Stimulated activated CD8-positive, alpha-beta memory T cell treated with anti-CD3 and anti-CD28 coated beads, Interleukin-15, amount 100 ng/mL, for 4 hours (primary cell): ENCODE measurements around the gene CENPX.

Experiments
- DNase-seq, 2 donors: peaks; one replicate each; pipeline ENCODE4 v3.0.0-alpha.2; 2020; ENCODE audit warnings: low read depth in 2 of 2

CENPX gene

DNA sequence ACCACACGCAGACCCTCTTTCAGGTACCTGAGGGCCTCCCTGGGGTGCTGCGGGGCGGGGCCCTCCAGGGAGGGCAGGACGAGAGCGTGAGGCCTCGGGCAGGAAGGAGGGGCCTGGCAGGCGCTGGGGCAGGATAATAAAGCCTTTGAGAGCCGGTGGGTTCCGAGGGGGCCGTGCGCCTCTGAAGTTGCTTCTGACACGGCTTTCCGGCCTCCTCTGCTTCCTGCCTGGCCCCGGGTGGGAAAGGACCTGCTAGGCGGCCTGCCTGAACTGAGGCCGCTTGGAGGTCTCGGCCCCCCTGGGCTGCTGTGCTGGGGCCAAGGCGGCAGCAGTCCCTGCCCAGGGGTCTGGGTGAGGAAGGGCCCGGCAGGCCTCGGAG, 10.4 kb downstream of the CENPX start:
- no peak for DNase-seq

DNA sequence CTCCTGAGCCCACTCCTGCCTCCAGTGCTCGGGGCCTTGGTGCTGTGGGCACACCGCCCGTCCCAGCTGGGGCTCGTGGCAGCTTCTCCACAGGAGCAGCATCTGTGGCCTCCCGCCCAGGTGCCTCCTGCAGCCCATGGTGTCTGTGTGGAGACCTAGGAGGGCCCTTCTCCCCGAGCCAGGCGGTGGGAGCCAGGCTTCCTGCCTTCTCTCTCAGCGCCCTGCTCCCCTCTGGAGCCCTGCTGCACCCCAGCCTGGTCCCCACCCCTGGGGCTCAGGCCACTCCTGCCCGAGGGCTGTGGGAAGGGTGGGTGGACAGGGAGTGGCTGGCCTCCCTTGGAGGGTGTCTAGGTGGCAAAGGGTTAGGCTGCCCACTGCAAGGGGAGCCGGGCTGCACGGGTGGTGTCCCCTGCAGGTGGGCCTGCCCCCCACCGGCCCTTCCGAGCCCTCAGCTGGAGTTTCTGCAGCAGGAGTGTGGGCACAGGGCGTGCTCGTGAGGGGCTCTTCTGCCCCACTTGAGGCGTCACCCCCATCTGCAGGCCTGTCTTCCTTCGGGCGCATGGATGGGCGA, 11.0 kb downstream of the CENPX start:
- DNase-seq = no peak

DNA sequence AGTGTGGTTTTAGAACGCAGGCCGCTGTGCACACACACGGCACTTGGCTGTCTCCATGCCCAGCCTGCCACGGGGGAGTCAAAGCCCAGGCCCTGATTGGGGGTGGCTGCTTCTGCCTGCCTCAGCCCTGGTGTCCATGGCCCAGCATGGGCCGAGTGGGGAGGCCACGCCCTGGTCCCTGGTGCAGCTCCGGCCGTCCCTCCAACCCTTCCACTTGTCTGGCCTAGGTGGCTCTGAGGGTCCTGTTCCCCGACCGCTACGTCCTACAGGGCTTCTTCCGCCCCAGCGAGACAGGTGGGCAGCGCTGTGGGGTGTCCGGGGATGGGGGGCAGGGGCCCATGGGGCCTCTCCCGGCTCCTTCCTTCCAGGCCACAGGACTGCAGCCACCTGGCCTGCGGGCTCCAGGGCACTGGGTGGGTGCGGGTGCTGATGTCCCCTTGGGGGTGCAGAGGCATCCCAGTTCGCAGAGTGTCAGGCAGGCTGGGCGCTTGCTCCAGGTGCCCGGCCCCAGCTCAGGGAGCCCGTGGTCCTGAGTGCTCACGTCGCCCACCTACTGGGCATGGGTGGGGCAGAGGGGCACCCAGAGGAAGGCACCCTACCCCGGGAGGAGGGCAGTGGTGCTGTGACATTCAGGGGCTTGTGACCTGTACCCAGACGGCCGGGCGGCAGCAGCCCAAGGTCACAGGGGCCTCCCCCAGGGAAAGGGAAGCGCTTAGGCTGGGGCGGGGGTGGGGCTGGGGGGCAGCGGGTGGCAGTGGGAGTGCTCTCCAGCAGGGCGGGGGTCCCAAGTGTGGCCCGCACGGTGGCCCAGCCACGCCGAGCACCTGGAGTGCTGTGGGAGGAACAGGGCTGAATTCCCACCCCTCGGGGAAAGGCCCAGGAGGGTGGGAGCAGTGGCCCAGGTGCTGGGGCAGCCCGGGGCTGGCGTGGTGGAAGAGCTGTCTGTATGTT, 11.8 kb downstream of the CENPX start:
- DNase-seq = no peak

DNA sequence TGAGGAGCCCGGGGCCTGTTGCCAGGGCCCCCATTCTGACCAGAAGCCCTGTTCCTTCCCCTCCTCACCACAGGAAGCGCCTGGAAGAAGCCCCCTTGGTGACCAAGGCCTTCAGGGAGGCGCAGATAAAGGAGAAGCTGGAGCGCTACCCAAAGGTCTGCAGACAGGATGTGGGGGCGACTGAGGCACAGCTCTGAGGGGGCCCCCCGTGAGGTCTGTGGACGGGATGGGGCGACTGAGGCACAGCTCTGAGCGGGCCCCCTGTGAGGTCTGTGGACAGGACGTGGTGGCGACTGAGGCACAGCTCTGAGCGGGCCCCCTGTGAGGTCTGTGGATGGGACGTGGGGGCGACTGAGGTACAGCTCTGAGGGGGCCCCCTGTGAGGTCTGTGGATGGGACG, 13.3 kb downstream of the CENPX start:
- no peak for DNase-seq

DNA sequence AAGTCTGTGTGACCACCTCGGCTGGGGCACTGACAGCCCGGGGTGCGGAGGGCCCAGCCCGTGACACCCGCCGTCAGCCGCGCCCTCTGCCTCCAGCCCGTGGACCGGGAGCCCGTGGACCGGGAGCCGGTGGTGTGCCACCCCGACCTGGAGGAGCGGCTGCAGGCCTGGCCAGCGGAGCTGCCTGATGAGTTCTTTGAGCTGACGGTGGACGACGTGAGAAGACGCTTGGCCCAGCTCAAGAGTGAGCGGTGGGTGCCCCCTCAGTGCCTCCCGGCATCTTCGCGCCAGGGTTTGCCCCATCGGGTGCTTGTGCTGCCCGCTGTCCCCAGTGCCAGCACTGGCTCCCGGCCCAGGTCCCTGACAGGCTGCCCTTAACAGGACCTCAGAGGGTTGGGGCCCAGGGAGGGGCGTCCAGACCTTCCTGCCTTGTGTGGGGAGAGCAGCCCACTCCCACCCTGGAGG, 13.7 kb downstream of the CENPX start:
- no peak for DNase-seq

DNA sequence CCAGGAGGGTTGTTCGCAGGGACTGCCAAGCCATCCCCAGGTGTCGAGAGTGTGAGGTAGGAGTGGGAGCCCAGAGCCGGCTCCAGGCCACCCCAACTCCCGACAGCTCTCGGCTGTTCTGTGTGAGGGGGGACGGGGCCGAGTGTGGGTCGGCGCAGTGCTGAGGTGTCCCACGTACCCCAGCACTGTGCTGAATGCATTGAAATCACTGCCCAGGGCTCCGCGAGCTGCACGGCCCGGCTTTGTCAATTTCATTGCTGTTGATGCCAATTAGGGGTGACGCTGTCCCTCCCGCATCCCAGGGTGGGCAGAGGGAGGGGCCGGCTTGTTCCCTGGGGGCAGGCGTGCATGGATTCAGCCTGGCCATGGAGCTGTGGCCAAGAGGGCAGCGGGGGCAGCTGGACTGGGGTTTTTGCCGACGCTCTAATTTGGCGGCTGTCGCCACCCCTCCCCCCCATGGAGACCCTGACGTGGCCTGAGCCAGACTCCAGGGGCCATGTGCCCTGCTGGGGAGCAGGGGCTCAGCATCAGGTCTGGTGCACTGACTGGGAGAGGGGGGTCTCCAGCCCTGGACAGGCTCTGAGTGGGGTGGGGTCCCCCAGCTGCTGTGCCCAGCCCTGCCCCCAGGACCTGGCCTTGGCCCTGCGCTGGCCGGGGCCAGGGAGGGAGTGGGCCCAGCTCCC, 14.3 kb downstream of the CENPX start:
- DNase-seq = no peak

DNA sequence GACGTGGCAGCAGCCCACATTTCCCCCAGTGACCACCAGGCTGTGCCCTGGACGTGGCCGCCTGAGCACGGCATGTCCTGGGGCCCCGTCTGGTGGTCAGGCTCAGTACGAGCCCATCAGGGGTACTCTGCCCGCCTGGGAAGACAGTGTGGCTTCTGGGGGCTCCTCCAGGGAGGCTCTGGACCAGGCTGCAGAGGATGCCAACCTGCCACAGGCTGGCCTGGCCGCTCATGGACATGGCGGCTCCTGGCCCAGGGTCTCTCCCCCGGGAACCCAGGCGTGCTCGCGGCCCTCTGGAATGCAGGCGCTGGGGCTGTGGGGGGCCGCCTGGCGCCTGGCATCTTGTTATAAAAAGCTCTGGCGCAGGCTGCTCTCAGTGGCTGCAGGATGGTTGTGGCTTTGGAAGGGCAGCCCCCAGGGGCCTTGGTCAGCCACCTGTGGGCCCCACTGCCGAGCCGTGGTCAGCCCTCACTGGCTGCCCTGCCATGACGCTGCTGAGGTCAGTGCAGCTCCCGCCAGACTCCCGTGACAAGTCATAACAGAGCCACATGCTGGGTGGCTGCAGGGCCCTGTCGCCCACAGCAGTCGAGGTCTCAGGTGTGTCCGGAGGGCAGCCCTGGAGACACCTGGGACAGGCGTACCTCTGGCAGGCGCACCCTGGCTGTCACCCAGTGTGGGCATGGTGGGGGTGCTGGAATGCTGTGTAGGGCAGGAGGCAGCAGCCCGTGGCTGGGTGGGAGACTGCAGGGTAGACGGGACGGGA, 15.0 kb downstream of the CENPX start:
- no peak for DNase-seq

DNA sequence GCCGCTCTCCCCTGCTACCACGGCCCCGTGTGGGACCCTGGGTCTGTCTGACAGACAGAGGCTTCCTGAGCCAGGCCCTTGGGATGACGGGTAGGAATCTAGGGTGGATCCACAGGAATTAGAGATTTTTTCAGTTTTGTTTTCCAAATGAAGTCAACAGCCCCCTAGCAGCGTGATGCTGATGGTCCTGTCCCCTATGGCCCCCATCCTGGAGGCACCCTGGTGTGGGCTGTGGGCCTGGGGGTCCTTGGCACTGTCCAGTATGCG, 15.5 kb downstream of the CENPX start:
- no peak for DNase-seq

DNA sequence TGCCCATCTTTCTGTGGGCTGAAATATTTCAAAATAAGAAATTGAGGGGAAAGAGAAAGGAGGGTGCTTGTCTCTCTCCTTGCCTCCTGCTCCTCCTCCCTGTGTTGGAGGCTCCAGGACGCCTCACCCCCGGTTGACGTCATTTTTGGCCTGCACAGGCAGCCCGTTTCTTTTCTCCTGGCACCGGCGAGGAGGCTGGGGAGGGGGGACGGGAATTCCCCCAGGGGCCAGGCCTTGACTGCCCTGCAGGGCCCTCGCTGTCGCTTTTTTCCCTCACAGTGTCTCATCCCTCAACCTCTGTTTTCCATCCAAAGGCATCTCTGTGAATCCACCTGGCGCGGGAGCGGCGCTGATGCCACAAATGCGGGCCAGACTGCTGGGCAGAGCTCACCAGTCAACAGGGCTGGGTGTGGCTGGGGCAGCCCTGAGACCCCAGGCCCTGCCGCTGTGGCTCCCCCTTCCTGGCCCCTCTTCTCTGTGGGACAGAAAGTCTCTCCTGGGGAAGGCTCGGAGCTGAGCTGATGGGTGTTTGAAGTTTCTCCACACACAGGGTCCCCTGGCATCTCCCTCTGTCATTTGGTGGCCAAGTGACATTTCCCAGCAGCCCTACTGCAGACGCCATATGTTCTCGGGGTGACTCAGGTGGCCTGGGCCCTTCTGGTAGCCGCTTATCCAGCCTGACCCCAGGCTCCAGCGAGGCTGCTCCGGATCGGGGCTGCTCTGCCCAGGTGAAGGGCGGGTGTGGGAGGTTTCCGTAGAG, 16.0 kb downstream of the CENPX start:
- DNase-seq = no peak

DNA sequence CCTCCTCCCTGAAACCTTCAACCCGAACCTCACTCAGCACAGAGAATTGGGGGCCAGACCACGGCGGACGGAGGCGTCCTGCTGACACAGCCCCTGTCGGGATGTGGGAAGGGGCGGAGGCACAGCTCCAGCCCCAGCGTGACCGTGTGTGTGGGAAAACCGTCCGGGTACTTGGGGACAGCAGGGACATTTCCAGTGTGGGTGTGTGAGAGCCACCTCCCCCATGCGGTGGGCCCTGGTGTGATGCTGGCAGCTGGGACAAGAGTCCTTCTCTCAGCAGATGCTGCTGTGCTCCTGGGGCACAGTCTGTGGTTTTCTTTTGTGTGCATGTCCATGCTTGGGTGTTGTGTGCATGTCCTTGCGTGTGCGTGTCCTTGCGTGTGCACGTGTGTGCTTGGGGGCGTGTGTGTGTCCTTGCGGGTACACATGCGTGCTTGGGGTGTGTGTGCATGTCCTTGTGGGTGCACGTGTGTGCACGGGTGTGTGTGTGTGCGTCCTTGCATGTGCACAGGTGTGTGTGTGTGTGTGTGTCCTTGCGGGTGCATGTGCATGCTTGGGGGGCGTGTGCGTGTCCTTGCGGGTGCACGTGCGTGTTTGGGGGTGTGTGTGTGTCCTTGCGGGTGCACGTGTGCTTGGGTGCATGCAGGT, 16.9 kb downstream of the CENPX start:
- DNase-seq = no peak

DNA sequence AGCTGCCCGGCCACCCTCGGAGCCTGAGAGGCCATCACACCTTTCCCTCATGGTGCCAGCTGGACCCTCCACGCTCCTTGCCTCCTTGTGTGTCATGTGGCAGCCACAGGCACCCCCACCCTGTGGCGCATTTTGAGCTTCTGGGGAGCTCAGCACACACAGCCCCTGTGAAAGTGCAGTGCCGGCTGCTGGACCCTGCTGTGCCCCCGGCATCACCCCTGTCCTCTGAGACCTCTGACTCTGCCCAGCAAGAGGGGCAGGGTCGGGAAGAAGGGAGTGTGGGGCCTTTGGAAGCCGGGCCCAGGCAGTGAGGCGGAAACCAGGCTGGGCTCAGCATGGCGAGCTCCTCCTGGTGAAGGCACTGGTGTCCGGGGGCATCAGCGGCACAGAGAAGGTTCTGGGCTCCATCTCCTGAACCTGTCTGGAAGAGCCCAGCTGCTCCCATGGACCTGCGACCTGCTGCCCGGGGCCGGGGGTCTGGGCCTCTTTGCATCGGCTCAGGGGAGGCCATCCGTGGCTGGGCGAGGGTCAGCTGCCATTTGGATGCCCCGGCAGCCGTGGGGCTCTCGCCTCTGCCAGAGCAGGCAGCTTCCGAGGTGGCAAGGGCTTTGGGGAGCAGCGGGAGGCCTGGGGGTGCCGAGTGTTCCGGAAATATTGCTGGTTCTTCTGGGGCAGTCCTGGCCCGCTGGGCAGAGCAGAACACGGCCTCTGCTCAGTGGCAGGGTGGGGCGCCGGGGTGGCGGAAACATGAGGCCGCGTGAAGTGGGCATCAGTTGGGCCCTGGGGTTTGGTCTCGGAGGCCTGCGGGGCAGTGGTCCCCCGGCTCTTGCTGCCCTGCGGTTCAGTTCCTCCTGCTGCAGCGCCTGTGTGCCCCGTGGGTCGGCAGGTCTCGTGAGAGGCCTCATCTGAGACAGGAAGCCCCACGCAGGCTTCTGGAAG, 17.9 kb downstream of the CENPX start:
- DNase-seq = no peak

DNA sequence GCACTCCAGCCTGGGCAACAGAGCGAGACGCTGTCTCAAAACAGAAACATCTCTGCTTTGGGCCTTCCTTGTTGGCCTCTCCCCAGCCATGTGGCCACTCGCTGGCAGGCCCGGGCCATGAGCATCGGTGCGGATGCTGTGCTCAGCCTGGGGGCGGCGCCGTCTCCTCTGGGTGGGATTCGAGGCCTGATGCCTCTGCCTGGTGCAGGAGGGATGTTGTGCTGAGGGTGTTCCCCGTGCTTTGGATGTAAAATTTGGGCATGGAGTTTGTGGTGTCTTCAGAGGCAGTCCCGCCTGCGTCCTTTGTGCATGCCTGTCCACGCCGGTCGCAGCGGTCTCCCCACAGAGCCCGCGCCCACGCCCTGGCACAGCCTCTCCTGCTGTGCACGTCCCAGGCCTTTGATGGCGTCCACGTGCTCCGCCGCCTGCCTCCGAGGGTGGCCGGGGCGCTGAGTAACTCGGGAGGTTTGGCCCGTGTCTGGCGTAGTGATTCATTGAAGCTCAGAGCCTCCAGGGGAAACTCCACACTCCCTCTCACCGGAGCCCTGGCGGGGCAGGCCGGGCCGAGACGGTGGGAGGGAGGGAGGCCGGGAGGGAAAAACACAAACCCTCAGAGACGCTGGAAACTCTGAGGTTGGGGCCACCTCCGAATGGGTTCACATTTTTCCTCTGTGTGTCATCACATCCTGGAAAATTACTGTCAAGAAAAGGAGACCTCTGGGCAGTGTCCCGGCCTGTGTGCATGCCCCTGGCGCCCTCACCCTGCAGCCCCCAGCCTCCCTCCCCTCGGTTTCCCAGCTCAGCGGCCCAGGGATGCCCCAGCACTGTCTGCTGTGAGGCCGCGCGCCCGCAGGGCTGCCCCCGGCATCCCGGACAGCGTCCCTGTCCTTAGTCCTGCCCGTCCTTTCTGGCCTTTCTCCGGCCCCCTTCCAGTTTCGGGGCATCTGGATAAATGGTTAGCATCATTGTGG, 19.0 kb downstream of the CENPX start:
- DNase-seq = no peak

DNA sequence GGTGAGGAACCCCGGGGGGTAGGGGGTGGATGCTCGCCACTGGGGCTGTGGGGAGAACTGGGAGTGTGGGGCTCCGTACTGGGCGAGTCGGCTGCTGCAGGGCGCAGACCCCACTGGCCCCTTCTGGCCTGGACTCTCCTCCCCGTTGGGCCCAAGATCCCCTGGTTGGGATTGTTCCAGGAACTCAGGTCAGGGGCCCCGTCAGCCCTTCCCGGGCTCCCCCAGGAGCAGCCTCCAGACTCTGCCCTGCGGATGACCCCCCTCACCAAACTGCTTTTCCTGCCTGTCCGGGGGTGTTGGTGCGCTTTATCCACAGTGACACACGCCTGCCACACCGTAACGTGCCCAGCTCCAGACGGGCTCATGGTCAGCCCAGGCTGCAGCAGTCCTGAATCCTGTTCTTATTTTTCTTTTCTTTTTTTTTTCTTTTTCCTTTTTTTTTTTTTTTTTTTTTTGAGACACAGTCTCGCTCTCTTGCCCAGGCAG, 21.1 kb downstream of the CENPX start:
- DNase-seq = no peak

DNA sequence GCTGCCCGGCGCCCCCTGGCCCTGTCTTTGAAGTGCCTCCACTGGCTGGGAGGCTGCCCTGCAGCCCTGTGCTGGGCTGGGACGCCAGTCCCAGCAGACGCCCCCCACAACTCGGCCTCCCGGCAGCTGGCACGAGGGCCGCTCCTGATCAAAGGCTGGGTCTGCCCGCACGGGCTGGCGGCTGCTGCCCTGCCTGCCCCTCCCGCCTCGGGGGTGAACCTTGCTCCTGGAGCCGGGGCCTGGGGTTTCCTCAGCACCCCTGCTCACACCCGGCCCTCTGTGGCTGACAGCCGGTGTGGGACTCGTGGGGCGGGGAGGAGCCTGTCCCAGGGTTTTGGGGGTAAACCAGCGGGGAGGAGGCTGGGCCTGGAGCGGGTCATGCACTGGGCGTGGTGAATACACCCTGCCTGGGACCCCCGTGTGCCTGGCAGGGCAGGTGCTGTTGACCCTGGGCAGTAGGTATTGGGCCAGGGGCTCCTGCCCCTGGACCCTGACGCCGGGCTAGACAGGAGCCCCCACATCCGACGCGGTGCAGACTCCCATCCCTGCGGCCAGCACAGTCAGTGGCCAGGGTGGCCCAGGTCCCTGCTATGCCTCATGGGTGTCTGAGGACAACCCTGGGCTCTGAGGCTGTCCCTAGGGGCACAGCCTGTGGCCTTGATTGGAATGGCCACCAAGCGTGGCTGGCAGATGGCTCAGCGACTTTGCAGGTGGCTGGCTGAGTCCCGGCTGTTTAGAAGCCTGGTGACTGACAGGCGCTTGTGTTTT, 21.7 kb downstream of the CENPX start:
- DNase-seq = no peak

DNA sequence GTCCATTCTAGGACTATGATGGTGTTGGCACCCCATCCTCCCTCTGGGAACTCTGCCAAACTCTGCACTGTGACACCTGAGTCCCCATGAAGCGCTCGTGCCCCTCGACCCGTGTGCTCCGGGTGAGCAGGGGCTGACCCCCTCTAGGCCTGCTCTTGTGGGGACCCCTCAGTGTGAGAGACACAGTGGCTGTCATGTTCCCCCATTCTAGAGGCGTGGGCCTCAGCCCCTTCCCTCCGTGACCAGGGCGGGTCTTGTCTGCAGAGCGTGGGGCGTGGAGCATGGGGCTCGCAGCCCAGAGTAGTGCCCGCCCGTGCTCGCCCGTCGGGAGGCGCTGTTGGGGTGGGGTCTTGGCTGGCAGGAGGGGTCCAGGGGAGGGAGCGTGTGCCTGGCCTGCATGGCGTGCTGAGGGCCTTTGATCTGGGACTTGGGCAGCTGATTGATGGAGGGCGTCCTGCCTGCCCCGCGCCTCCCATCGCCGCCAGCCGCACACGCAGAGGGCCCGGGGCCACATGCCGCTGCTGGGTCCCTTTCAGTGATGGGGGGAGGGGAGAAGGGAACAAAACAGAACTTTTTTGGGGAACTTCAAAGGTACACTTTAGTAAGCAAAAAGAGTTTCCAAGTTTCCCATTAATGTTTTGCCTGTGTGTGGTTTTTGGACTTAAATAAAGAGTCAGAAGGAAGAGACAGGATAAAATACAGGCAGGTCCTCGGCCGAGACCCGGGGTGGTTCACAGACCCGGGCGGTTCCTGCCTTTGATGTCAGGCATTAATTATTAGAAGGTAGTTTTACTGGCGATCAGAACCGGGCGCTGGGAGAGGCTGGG, 22.5 kb downstream of the CENPX start:
- no peak for DNase-seq

DNA sequence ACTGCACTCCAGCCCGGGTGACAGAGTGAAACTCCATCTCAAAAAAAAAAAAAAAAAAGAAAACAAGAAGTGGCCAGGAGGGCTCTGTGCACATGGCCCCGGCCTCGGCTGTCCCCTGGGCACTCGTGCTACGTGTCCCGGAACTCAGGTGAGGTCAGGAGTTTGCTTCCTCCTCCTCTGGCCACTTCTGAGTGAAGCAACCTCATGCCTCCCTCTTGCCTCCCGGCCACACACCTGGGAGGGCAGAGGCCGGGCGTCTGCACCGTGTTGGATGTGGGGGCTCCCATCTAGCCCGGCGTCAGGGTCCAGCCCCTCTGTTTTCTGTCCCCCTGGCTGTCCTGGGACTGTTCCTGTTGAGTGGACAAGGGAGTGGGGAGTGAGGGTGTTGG, 23.1 kb downstream of the CENPX start:
- DNase-seq = no peak
